Measurements from ENCODE around the gene MAN2B1.
"Not testable (repeated sequence)": the region's sequence is repeated elsewhere in the genome, so short reads cannot be mapped to it uniquely, and the experiment has no call there.

MAN2B1 gene

GRCh38 chr19:12666265-12667048, at the start of gene MAN2B1, which contains the start of gene WDR83:
Gene MAN2B1 (minus strand): TSS chr19:12666742. CDS start chr19:12666701, 41 bp downstream.
Gene WDR83 (plus strand): TSS chr19:12666807. CDS start chr19:12669791, 2,984 bp downstream.
- peak; percentile 71 for DNase-seq

- DNase-seq, result no peak
Measured at GRCh38 chr19:12715929-12716328, 49.4 kb upstream of the MAN2B1 start.

- no peak for DNase-seq
Measured at GRCh38 chr19:12715102-12715501, 48.6 kb upstream of the MAN2B1 start.

- DNase-seq, result not testable (repeated sequence)
Measured at GRCh38 chr19:12713304-12713703, 46.8 kb upstream of the MAN2B1 start.

- not testable (repeated sequence) for DNase-seq
Measured at GRCh38 chr19:12712077-12712476, 45.5 kb upstream of the MAN2B1 start.

GRCh38 chr19:12711187-12711586, 44.6 kb upstream of the MAN2B1 start:
- DNase-seq, result no peak

- DNase-seq, result no peak
Measured at GRCh38 chr19:12708641-12709040, 42.1 kb upstream of the MAN2B1 start.

- no peak for DNase-seq
Measured at GRCh38 chr19:12706332-12706718, 39.8 kb upstream of the MAN2B1 start.

DNA sequence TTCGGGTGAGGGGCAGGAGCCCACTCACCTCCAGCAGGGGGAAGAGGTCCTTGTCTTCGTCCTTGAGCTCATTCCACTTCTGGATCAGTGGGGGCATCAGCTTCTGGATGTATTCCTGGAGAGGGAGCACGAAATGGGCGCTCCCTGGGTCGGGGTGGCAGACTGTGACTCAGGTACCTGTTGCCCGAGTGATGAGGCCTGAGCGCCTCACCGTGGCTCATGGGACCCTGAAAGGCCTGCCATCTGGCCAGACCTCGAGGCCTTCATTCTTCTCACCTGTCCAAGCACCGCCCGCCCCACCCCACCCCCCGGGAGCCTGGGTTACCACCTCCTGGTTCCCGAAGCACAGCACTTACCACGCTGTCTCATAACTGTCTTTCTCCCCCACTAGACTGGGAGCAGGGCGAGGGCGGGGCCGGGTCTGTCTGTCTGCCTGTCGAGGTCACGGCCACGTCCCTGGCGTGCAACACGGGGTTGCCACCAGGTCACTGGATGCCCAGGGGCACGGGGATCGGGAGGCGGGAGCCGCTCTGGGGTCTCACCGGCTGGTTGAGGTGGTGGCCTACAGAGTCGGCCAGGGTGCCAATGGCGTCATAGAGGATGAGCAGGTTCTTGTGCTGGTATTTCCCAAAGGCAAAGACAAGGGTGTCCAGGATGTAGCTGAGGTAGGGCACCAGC, 39.3 kb upstream of the MAN2B1 start:
- no peak for DNase-seq

DNA sequence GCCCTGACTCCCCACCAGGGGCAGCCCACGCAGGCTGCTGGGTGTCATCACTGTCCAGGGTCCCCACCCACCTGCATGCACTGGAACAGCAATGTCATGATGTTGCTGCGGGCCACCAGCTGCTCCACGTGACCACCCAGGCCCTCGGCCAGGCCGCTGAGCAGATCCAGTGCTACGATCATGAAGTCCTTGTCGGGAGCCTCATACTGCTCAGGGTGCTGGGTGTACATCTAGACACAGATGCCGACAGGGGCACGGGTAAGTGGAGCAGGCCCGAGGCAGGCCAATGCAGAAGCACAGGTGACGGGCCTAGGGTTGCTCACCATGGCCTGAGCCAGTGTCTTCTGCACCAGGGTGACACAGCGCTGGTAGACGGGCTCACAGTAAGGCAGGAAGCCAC, 38.6 kb upstream of the MAN2B1 start:
- DNase-seq, result no peak

GRCh38 chr19:12703046-12703445, 36.5 kb upstream of the MAN2B1 start:
- DNase-seq, result peak; percentile 44 to 59

DNA sequence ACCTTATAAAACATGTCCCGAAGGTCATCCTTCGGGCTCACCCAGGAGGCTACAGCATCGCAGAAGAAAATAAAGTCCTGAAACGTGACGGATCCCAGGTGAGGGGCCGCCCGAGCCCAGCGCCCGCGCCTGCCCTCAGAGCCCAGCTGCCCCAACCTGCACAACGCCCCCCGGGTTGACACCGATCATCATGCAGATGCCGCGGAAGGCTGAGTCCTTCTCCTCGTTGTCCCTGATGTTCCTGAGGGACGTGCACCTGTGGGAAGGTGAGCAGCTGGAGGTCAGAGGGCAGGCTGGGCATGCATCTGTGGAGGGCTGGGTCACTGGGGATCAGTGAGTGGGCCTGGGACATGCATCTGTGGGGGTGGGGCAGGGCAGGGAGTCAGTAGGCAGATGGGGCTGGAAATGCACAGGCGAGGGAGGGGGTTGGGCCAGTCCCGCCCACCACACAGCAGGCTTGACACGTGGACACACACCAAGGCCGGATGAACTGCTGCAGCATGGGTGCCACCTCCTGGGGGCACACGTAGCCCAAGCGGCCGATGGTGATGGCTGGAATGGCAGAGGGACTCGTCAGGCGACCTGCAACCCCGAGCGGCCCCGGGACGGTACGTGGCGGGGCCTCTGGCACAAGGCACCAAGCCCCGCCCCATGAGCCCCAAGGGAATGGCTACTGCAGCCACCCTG, 35.2 kb upstream of the MAN2B1 start:
- DNase-seq, result no peak

DNA sequence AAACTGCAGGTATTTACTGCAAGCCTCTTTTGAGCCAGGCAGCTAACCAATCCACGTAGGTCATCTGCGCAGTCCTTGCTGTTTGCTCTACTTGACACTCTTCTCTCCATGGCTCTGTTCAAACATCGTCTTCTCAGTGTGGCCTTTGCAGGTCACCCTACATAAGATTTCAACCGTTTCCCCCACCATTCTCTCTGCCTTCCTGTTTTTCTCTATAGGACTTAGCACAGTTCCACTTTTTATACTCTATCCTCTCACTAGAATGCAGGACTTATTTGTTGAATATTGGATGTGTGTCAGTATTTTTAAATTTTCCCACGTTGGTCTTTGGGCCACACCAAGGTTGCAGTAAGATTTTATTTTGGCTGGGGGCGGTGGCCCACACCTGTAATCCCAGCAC, 31.6 kb upstream of the MAN2B1 start:
- no peak for DNase-seq

DNA sequence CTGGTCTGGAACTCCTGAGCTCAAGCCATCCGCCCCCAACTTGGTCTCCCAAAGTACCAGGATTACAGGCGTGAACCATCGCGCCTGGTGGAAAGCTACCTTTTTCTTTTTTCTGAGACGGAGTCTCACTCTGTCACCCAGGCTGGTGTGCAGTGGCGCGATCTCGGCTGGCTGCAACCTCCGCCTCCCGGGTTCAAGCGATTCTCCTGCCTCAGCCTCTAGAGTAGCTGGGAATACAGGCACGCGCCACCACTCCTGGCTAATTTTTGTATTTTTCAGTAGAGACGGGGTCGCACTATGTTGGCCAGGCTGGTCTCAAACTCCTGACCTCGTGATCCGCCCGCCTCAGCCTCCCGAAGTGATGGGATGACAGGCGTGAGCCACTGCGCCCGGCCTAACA, 30.9 kb upstream of the MAN2B1 start:
- DNase-seq, result not testable (repeated sequence)

DNA sequence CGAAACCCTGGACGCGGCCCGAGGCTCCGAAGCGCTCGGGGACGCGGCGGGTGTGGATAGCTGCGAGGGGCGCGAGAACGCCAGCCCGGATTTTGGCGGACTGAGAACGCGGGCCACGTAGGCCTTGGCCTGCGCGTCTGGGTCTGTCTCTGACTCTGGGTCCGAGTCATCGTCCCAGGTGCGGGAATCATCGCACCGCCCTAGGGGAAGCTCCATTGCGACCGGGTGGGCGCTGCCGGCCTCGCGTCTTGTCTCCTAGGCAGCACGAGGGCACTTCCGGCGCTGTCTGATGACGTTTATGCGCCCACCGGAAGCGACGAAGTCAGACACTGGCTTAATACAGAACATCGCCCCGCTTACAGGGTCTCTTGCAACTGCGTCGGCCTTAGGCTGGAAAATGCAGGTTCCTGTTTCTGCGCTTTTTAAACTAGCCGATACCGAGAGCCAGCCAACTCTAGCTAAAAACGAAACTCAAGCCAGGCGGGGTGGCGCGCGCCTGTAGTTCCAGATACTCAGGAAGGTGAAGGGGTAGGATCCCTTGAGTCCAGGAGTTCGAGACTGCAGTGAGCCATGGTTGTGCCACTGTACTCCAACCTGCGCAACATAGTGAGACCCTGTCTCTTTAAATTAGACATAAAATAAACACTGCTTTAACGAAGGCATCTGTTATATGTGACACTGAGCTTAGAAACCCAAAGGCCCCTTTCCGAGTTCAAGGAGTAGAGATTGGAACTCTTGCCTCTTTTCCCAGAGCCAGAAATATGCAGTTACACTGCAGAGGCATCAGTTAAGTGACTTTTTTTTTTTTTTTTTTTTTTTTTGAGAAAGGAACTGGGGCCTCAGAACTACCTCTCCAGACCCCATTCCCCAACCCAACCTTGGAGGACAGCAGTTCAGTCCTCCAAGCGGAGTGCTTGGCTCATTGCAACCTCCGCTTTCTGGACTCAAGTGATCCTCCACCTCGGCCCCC, 30.1 kb upstream of the MAN2B1 start, which contains the start of gene FBXW9:
Gene FBXW9, minus strand, starts transcription at position 266 of the 970 bp plus-strand sequence. Its CDS starts 50 bp downstream, at position 216.
- DNase-seq, result peak; percentile 88 to 89

DNA sequence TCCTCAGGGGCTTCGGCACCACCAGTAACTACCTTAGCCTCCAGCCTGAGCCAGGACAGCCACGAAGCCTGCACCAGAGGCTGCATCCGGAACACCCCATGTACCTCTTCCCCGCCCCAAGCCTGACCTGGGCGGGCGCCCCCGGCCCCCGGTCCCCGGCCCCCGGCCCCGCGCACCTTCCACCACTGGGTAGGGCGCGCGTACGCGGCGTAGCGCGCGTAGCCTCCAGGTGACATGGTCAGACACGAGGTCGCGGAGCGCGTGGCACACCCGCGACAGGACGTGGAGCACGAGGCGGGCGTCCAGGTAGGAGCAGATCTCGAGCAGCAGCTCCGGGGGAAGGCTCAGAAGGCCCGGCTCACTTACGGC, 29.4 kb upstream of the MAN2B1 start:
- DNase-seq, result no peak

- no peak for DNase-seq
Measured at GRCh38 chr19:12695514-12695913, 29.0 kb upstream of the MAN2B1 start.

DNA sequence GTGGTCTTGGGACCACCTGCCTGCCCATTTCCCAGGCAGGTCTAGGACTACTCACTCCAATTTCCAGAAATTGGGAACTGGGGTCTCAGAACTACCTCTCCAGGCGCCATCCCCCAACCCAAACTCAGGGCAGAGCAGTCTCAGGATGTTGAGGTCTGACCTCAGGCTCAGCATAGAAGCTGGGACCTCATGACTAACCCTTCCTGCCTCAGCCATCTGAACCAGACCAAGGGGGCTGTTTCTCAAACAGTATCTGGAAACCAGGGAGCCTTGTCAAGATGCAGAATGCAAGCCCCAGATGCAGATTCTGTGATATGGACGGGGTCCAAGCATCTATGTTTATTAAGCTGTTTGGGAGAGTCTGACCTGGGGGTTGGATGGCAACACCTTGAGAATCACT, 28.6 kb upstream of the MAN2B1 start:
- peak; percentile 19 to 52 for DNase-seq

- DNase-seq, result no peak
Measured at GRCh38 chr19:12694641-12695040, 28.1 kb upstream of the MAN2B1 start.

DNA sequence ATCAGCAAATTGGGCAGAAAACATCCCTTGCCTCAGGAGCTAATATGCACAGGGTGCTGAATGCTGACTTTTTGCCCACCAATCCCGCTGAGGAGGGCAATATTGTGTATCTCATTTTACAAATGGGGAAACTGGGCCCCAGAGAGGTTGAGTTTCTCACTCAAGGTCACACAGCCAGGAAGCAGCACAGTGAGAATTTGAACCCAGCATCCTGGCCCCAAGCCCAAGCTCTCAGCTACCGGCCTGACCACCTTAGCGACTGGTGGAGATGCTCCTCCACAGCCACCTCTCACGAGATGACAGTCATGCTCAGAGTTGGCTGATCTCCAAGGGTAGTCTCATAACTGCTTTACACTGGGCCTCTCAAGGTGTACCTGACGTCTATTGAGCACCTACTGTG, 26.4 kb upstream of the MAN2B1 start:
- no peak for DNase-seq

GRCh38 chr19:12689581-12690216, 23.2 kb upstream of the MAN2B1 start:
- peak; percentile 94 for DNase-seq

GRCh38 chr19:12689012-12689411, 22.5 kb upstream of the MAN2B1 start:
- DNase-seq, result no peak
